Peyer's patch (tissue), 4 donors: ENCODE results near the gene MINDY1. TPM values are rescaled to one million over a fixed set of nuclear protein-coding genes. Genes with fewer than 3 reads are reported as not detected.

ENCODE experiments used
- DNase-seq, 3 donors: peaks; one replicate each; pipeline ENCODE4 v3.0.0-alpha.2; 2017 to 2019
- H3K27ac ChIP-seq, 4 donors: fragments of 200-600 bp; sonication (generic); one replicate each; pipeline ENCODE4 v1.5.1; 2016 to 2019
- H3K27me3 ChIP-seq, 2 donors: fragments of 200-600 bp; sonication (generic); one replicate each; pipeline ENCODE4 v1.5.1; 2019
- H3K36me3 ChIP-seq, 3 donors: fragments of 200-600 bp; sonication (generic); one replicate each; pipeline ENCODE4 v1.5.1; 2016 to 2019
- H3K4me1 ChIP-seq, 4 donors: fragments of 200-600 bp; sonication (generic); one replicate each; pipeline ENCODE4 v1.5.1; 2016 to 2019
- H3K4me3 ChIP-seq, 4 donors: fragments of 200-600 bp; sonication (generic); 1 replicate in 3 of 4; 2 replicates in 1 of 4; pipeline ENCODE4 v1.5.1; 2016 to 2019; ENCODE audit warnings: mild to moderate bottlenecking in 1 of 4
- H3K9me3 ChIP-seq, 4 donors: fragments of 200-600 bp; sonication (generic); one replicate each; pipeline ENCODE4 v1.5.1; 2016 to 2019; ENCODE audit warnings: mild to moderate bottlenecking in 1 of 4
- POLR2A ChIP-seq, 2 donors: fragments of 450-650 bp; IDR thresholded peaks; one replicate each; pipeline ENCODE4 v1.5.1; 2017; ENCODE audit warnings: antibody characterized with exemption in 2 of 2, mild to moderate bottlenecking in 2 of 2, moderate library complexity in 2 of 2
- total RNA-seq, 4 donors: library from RNA; depleted of rRNA; stranded (reverse); fragments of >200 nt; gene quantifications; one replicate each; pipeline ENCODE4 v1.1.0, GENCODE V29; 2016
- TF ChIP-seq, protein P1 (sequence below), 6 experiments: fragments of 450-650 bp in 4 of 6; fragments of 200-600 bp in 2 of 6; sonication (generic) in 1 of 6; IDR thresholded peaks; one replicate each; pipeline ENCODE4 v1.5.1; 2017 to 2019; ENCODE audit warnings: antibody characterized with exemption in 6 of 6, mild to moderate bottlenecking in 3 of 6, moderate library complexity in 1 of 6

MINDY1 gene, protein sequence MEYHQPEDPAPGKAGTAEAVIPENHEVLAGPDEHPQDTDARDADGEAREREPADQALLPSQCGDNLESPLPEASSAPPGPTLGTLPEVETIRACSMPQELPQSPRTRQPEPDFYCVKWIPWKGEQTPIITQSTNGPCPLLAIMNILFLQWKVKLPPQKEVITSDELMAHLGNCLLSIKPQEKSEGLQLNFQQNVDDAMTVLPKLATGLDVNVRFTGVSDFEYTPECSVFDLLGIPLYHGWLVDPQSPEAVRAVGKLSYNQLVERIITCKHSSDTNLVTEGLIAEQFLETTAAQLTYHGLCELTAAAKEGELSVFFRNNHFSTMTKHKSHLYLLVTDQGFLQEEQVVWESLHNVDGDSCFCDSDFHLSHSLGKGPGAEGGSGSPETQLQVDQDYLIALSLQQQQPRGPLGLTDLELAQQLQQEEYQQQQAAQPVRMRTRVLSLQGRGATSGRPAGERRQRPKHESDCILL
- total RNA-seq: 10 to 100 TPM; 37.1 to 76.4 (median 57.4) TPM

DNA sequence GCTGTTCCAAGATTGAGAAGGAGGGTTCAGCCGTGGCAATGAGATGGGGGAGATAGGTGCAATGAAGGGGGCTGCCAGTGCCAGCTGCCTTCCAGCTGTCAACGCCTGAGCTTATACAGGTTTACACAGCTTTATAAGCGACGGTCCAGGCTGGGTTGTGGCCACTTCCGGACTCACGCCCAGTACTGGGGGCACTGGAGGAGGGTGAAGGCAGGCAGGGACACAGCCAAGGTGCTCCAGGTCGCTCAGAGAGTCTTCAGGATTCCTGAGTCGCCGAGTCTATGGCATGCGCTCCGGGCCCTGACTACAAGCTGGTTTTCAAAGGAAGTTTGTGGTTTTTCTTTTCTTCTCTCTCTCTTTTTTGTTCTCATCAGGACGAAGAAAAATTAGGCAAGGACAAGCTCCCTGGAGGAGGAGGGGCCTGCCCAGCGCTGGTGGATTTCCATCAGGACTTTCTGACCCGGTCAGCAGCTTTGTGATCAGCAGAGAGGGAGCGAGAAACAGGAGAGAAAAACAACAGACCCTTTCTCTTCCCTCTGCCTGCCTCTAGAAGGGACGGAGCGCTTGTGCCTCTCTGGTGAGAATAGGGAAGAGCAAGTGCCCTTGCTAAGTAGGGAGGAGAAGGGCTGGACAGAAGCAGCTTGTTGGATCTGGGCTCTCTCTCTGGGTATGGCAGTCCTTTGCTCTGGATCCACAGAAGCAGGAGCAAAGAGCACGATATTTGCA lies at the start of gene MINDY1:
TSS of gene MINDY1 (minus strand) at position 576 of the 726 bp plus-strand sequence. CDS start 4,285 bp downstream, outside the sequence.
- Histone ChIP-seq H3K4me3 (peak within 1 kb of the TSS; percentile 53 to 78 (median 61)), H3K36me3 (peaks cover 0 to 15% (median 0%) of the 10 kb centered on the region in 3 donors), H3K27me3 (no peaks in the 10 kb centered on the region), H3K4me1 (peaks cover 0 to 74% (median 14%) of the 10 kb centered on the region in 4 donors), H3K27ac (peak within 1 kb of the TSS; percentile 78 to 94 (median 85)), H3K9me3 (no peaks in the 10 kb centered on the region)
- TF ChIP-seq, protein P1, sequence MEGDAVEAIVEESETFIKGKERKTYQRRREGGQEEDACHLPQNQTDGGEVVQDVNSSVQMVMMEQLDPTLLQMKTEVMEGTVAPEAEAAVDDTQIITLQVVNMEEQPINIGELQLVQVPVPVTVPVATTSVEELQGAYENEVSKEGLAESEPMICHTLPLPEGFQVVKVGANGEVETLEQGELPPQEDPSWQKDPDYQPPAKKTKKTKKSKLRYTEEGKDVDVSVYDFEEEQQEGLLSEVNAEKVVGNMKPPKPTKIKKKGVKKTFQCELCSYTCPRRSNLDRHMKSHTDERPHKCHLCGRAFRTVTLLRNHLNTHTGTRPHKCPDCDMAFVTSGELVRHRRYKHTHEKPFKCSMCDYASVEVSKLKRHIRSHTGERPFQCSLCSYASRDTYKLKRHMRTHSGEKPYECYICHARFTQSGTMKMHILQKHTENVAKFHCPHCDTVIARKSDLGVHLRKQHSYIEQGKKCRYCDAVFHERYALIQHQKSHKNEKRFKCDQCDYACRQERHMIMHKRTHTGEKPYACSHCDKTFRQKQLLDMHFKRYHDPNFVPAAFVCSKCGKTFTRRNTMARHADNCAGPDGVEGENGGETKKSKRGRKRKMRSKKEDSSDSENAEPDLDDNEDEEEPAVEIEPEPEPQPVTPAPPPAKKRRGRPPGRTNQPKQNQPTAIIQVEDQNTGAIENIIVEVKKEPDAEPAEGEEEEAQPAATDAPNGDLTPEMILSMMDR (IDR thresholded peaks at IDR 0.05): peak in 4 of 6 experiments; percentile 20 to 58 (median 53)
- TF ChIP-seq POLR2A (IDR thresholded peaks at IDR 0.05): peak; percentile 61 to 79
- peak; percentile 58 to 86 (median 78) for DNase-seq

DNA sequence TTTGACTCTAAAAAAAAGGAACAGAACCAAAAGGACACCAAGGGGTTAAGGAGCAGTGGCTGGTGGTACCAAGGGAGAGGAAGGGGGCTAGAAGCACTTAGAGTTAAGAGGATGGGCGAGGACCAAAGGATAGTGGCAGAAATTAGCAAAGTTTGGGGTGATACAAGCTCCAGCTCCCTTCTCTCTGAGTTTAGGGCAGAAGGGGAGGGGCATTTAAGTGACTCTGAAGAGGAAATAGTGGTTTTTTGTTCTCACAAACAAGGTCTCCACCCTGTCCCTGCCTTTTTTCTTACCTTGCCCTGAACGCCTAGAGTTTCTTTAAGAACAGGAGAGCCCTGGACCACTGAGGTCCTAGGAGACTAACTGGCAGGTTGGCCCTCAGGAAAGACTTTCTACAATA lies 49.4 kb upstream of the MINDY1 start:
- TF ChIP-seq POLR2A (IDR thresholded peaks at IDR 0.05): no peak
- TF ChIP-seq, protein P1 (IDR thresholded peaks at IDR 0.05): no peak
- Histone ChIP-seq H3K4me1 (peaks cover 0 to 33% (median 16%) of the 10 kb centered on the region in 4 donors), H3K27ac (peak overlapping the region; percentile 94 to 96 (median 96)), H3K27me3 (no peaks in the 10 kb centered on the region), H3K4me3 (peak overlapping the region; percentile 8 to 94 (median 80)), H3K36me3 (peaks cover 0 to 45% (median 5%) of the 10 kb centered on the region in 3 donors), H3K9me3 (no peaks in the 10 kb centered on the region)
- DNase-seq: peak in 1 of 3 donors; percentile 54

DNA sequence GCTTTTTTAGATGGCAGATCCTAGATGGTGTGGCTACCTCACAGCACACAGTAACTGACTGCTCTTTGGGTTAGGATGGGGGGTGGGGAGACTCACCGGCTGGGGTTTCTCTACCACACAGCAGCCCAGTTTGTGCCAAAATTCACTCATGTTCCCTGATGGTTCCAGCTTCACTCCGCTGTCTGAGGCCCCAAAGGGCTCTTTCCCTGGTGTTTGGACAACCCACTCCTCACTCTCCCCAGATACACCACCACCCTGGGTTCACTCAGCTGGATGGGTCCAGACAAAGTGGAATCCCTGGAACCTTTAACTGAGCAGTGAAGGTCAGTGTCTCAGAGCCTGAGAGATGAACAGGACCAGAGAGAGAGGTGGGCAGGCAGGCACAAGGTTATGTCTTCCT lies 48.9 kb upstream of the MINDY1 start:
- DNase-seq: no peak
- H3K9me3 ChIP-seq: no peaks in the 10 kb centered on the region
- TF ChIP-seq POLR2A (IDR thresholded peaks at IDR 0.05): no peak
- TF ChIP-seq, protein P1 (IDR thresholded peaks at IDR 0.05): no peak
- peak overlapping the region; percentile 94 to 96 (median 96) for H3K27ac ChIP-seq
- peak overlapping the region in 3 of 4 donors; percentile 8 to 94 (median 72) for H3K4me3 ChIP-seq
- no peaks in the 10 kb centered on the region for H3K27me3 ChIP-seq
- H3K36me3 ChIP-seq: peaks cover 0 to 45% (median 5%) of the 10 kb centered on the region in 3 donors
- H3K4me1 ChIP-seq: peaks cover 0 to 33% (median 16%) of the 10 kb centered on the region in 4 donors

DNA sequence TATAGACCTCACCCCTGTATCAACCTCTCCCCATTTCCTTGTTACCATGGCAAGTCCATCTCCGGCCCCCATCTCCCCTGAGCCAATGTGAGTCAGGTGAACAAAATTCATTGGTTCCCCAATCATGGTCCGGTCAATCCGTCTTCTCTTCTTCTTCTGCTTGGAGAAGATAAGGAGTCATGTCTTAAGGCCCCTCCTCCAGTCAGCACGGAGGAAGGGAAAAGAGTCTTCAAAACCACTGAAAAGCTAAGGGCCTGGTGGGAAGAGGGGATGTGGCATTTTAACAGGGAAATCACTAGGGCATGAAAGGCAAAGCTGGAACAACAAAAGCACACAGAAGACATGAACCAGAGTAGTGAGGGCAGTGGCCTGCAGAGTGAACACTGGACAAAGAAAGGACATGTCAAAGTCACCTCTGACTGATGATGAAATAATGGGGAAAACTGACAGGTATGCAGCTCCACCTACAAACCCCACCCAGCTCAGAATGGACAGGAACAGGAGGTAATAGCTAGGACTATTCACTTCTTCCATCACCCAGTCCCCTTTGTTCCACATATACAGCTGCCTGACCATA lies 48.4 kb upstream of the MINDY1 start:
- H3K4me1 ChIP-seq: peaks cover 0 to 33% (median 16%) of the 10 kb centered on the region in 4 donors
- TF ChIP-seq, protein P1 (IDR thresholded peaks at IDR 0.05): no peak
- TF ChIP-seq POLR2A (IDR thresholded peaks at IDR 0.05): peak in 1 of 2 donors; percentile 30
- peak overlapping the region; percentile 94 to 96 (median 96) for H3K27ac ChIP-seq
- H3K36me3 ChIP-seq: peaks cover 0 to 45% (median 5%) of the 10 kb centered on the region in 3 donors
- peak overlapping the region in 1 of 4 donors; percentile 72 for H3K4me3 ChIP-seq
- no peaks in the 10 kb centered on the region for H3K27me3 ChIP-seq
- H3K9me3 ChIP-seq: no peaks in the 10 kb centered on the region
- no peak for DNase-seq

DNA sequence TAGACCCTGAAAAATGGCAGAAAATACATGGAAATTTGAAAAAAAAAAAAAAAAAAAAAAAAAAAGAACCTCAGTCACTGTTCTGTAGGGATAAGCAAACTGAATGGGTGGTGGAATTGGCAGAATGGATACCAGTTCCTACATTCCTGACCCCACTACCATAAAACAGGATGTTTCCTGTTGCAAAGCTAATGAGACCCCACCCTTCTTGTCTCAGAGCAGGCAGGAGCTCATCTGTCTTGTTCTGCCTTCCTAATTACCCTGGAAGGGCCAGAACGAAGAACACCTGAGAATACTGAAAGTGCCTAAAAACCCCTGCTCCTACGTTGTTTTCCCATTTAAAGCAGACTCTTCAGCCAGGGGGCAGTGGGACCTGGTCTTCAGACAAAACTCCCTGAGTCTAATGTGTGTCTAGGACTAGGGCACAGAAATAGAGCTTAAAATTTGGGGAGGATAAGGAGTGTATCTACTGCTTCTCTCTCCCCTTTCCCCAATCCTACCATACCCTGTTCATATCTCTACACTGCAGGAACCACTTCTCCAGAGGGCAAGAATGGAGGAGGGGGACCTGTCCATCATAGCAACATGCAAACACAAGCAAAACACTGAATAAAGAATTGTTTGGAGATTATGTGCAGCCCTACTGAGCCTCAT lies 44.8 kb upstream of the MINDY1 start:
- H3K27ac ChIP-seq: no peak overlapping the region
- DNase-seq: no peak
- H3K4me1 ChIP-seq: peaks cover 0 to 32% (median 14%) of the 10 kb centered on the region in 4 donors
- H3K9me3 ChIP-seq: no peaks in the 10 kb centered on the region
- H3K4me3 ChIP-seq: no peak overlapping the region
- TF ChIP-seq, protein P1 (IDR thresholded peaks at IDR 0.05): no peak
- no peak for TF ChIP-seq POLR2A (IDR thresholded peaks at IDR 0.05)
- H3K27me3 ChIP-seq: no peaks in the 10 kb centered on the region
- peaks cover 0 to 45% (median 5%) of the 10 kb centered on the region in 3 donors for H3K36me3 ChIP-seq
